Keratinocyte (primary cell): ENCODE data around the gene UBE2I. TPM values are rescaled to one million over a fixed set of nuclear protein-coding genes. Genes with fewer than 3 reads are reported as not detected.

Experiments
- DNase-seq: peaks from one replicate; pipeline ENCODE4 v3.0.0-alpha.2; 2011; ENCODE audit warnings: low read depth, missing footprints, low spot score
- FAIRE-seq: peaks from 2 replicates; lab custom pipeline; 2011; peaks lifted over from hg19 to GRCh38; lab: Jason Lieb, UNC
- H2AFZ ChIP-seq: 2 replicates; pipeline ENCODE4 v1.6.0; 2012; ENCODE audit warnings: low read length, control low read depth, inconsistent platforms; ENCODE audit not compliant: control insufficient read depth
- H3K27ac ChIP-seq: 2 replicates; pipeline ENCODE4 v1.5.1; 2011; ENCODE audit warnings: low read length; ENCODE audit not compliant: control insufficient read depth, insufficient read depth
- H3K27me3 ChIP-seq: 3 replicates; pipeline ENCODE4 v1.6.0; 2011; ENCODE audit warnings: low read length; ENCODE audit not compliant: control insufficient read depth, insufficient read depth; ENCODE audit errors: extremely low read depth
- H3K36me3 ChIP-seq, 2 experiments: 2 replicates in 1 of 2; 3 replicates in 1 of 2; pipeline ENCODE4 v1.5.1; 2011; ENCODE audit warnings: low read length in 2 of 2, mild to moderate bottlenecking in 1 of 2; ENCODE audit not compliant: control insufficient read depth in 2 of 2, insufficient read depth in 2 of 2; ENCODE audit errors: extremely low read depth in 1 of 2
- H3K4me1 ChIP-seq: 3 replicates; pipeline ENCODE4 v1.5.1; 2011; ENCODE audit warnings: low read length; ENCODE audit not compliant: control insufficient read depth, insufficient read depth; ENCODE audit errors: extremely low read depth
- H3K4me2 ChIP-seq: 3 replicates; pipeline ENCODE4 v1.6.0; 2011; ENCODE audit warnings: low read depth, low read length; ENCODE audit not compliant: control insufficient read depth, insufficient read depth; ENCODE audit errors: extremely low read depth
- H3K4me3 ChIP-seq, 3 experiments: fragments of 200-600 bp in 1 of 3; sonication (generic) in 1 of 3; 2 replicates in 2 of 3; 3 replicates in 1 of 3; pipeline ENCODE4 v1.5.1; 2011 to 2016; ENCODE audit warnings: low read length in 3 of 3, mild to moderate bottlenecking in 3 of 3, control low read depth in 2 of 3, inconsistent platforms in 1 of 3, low read depth in 1 of 3, mixed read lengths in 1 of 3, mixed run types in 1 of 3, moderate library complexity in 1 of 3; ENCODE audit not compliant: control insufficient read depth in 2 of 3, insufficient read depth in 2 of 3; ENCODE audit errors: extremely low read depth in 1 of 3
- H3K79me2 ChIP-seq: 2 replicates; pipeline ENCODE4 v1.6.0; 2012; ENCODE audit warnings: low read length; ENCODE audit not compliant: control insufficient read depth, insufficient read depth
- H3K9ac ChIP-seq: 3 replicates; pipeline ENCODE4 v1.6.0; 2011; ENCODE audit warnings: low read length; ENCODE audit not compliant: control insufficient read depth, insufficient read depth; ENCODE audit errors: extremely low read depth
- H3K9me1 ChIP-seq: 3 replicates; pipeline ENCODE4 v1.6.0; 2011; ENCODE audit warnings: low read length; ENCODE audit not compliant: control insufficient read depth, insufficient read depth; ENCODE audit errors: extremely low read depth
- H3K9me3 ChIP-seq: 2 replicates; pipeline ENCODE4 v1.5.1; 2012; ENCODE audit warnings: low read depth, low read length; ENCODE audit not compliant: control insufficient read depth
- H4K20me1 ChIP-seq: 3 replicates; pipeline ENCODE4 v1.6.0; 2011; ENCODE audit warnings: low read length; ENCODE audit not compliant: control insufficient read depth, insufficient read depth; ENCODE audit errors: extremely low read depth
- EZH2 ChIP-seq: IDR thresholded peaks from one replicate; pipeline ENCODE4 v1.6.1; 2012; ENCODE audit warnings: inconsistent platforms, mild to moderate bottlenecking, low read length, moderate library complexity
- dilution Hi-C: fragments of 300-500 bp; cut with MboI; formaldehyde crosslinking; loops from one replicate; pipeline ENCODE4 v1.7.0; 2020; ENCODE audit warnings: low sequenced_read_pairs; ENCODE audit not compliant: extremely low pct_ligation_motif_present
- polyA plus RNA-seq, 5 experiments: library from polyadenylated mRNA; depleted of rRNA in 3 of 5; stranded (reverse) in 3 of 5; stranded (forward) in 1 of 5; unstranded in 1 of 5; fragments of >200 nt; gene quantifications; 1 replicate in 1 of 5; 2 replicates in 3 of 5; 3 replicates in 1 of 5; pipeline versions ENCODE4 v1.2.1 to v1.2.3, GENCODE V29; 2011 to 2012; ENCODE audit warnings: missing spikeins in 2 of 5, low read depth in 1 of 5, low replicate concordance in 1 of 5
- TF ChIP-seq, protein P1 (sequence below), 3 experiments: IDR thresholded peaks in 1 of 3; conservative IDR thresholded peaks in 1 of 3; optimal IDR thresholded peaks in 1 of 3; 2 replicates in 2 of 3; 3 replicates in 1 of 3; pipeline versions ENCODE3 to v1.5.1; 2011; ENCODE audit warnings: low read length in 3 of 3, mild to moderate bottlenecking in 3 of 3, moderate library complexity in 2 of 3, control low read depth in 1 of 3, inconsistent platforms in 1 of 3; ENCODE audit not compliant: insufficient read depth in 2 of 3; ENCODE audit errors: extremely low read depth in 1 of 3

UBE2I gene
- polyA plus RNA-seq, 1 donor (not counting 4 experiments of a cell fraction or from before 2014, with no cell fraction given) = 157 TPM

DNA sequence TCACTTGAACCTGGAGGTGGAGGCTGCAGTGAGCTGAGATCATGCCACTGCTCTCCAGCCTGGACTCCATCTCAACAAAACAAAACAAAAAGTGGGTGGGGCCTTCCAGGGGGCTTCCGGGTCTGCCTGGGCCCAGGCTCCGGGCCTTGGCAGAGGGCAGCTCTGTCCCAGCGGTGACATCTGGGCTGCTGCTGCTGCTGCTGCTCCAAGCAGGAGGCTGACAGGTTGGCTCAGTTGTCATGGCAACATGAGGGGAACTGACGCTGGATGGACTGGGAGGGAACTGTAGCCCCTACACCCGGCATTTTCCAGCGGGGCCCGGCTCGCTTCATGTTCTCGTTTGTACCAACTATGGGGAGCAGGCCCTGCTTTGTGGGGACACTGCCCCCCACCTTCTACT, 28.1 kb downstream of the UBE2I start:
- peaks cover 3% of the 10 kb centered on the region for H3K4me1 ChIP-seq
- H3K36me3 ChIP-seq = no peaks in the 10 kb centered on the region
- dilution Hi-C loops = no loop called here
- FAIRE-seq = no peak
- no peak for DNase-seq
- no peak overlapping the region for H3K9ac ChIP-seq
- no peak for TF ChIP-seq EZH2
- TF ChIP-seq, protein P1, sequence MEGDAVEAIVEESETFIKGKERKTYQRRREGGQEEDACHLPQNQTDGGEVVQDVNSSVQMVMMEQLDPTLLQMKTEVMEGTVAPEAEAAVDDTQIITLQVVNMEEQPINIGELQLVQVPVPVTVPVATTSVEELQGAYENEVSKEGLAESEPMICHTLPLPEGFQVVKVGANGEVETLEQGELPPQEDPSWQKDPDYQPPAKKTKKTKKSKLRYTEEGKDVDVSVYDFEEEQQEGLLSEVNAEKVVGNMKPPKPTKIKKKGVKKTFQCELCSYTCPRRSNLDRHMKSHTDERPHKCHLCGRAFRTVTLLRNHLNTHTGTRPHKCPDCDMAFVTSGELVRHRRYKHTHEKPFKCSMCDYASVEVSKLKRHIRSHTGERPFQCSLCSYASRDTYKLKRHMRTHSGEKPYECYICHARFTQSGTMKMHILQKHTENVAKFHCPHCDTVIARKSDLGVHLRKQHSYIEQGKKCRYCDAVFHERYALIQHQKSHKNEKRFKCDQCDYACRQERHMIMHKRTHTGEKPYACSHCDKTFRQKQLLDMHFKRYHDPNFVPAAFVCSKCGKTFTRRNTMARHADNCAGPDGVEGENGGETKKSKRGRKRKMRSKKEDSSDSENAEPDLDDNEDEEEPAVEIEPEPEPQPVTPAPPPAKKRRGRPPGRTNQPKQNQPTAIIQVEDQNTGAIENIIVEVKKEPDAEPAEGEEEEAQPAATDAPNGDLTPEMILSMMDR (optimal IDR thresholded peaks at IDR 0.05 in 1 of 3, IDR thresholded peaks at IDR 0.05 in 1 of 3, conservative IDR thresholded peaks at IDR 0.05 in 1 of 3; ENCODE audit: extremely low read depth in 1 of 3, insufficient read depth in 2 of 3, low read length in 3 of 3) = no peak
- no peaks in the 10 kb centered on the region for H3K9me3 ChIP-seq
- no peaks in the 10 kb centered on the region for H3K79me2 ChIP-seq
- no peak overlapping the region for H3K4me3 ChIP-seq
- no peaks in the 10 kb centered on the region for H3K9me1 ChIP-seq
- peaks cover 65% of the 10 kb centered on the region for H3K27me3 ChIP-seq
- H3K4me2 ChIP-seq = no peak overlapping the region
- peaks cover 5% of the 10 kb centered on the region for H4K20me1 ChIP-seq
- H3K27ac ChIP-seq = no peak overlapping the region
- no peak overlapping the region for H2AFZ ChIP-seq

DNA sequence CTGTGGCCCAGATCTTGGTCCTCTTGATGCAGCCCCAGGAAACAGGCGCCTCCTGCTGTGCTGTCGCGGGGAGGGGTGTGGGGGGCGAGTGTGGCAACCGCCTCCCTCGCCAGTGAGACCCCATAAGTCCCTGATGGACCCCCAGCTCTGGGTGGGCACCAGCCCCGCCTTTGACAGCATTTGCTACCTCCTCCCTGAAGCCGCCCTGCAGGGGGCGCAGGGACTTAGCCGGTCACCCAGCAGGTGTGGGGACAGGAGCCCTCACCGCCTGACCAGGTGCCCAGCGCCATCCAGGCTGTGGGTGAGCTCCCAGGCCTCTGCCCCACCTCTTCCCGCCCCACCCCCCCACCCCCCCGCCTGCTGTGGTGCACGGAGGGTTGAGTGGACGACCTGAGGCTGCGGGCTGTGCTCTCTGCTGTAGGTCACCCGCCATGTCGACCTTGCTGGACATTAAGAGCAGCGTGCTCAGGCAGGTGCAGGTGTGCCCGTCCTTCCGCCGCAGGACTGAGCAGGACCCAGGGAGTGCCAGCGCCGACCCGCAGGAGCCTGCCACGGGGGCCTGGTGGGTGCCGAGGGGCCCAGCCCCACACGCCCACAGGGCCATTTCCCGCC, 28.8 kb downstream of the UBE2I start:
- Histone ChIP-seq H2AFZ (no peak overlapping the region), H3K4me1 (peaks cover 6% of the 10 kb centered on the region), H4K20me1 (peaks cover 5% of the 10 kb centered on the region), H3K36me3 (no peaks in the 10 kb centered on the region), H3K9me1 (no peaks in the 10 kb centered on the region), H3K27ac (no peak overlapping the region), H3K4me3 (no peak overlapping the region), H3K9ac (no peak overlapping the region), H3K27me3 (peaks cover 58% of the 10 kb centered on the region), H3K4me2 (no peak overlapping the region), H3K9me3 (no peaks in the 10 kb centered on the region), H3K79me2 (no peaks in the 10 kb centered on the region)
- TF ChIP-seq EZH2 = no peak
- TF ChIP-seq, protein P1 (optimal IDR thresholded peaks at IDR 0.05 in 1 of 3, IDR thresholded peaks at IDR 0.05 in 1 of 3, conservative IDR thresholded peaks at IDR 0.05 in 1 of 3; ENCODE audit: extremely low read depth in 1 of 3, insufficient read depth in 2 of 3, low read length in 3 of 3) = peak; percentile 19 to 64 (median 50)
- dilution Hi-C loops = no loop called here
- DNase-seq (no peak), FAIRE-seq (no peak)
